OCI-M2 (cell line): Measurements from ENCODE around the gene GAS2L1.

Experiments used
- DNase-seq: peaks from one replicate; lab custom pipeline; 2025; ENCODE audit not compliant: unreplicated experiment; lab: John Stamatoyannopoulos, UW

The GAS2L1 gene

DNA sequence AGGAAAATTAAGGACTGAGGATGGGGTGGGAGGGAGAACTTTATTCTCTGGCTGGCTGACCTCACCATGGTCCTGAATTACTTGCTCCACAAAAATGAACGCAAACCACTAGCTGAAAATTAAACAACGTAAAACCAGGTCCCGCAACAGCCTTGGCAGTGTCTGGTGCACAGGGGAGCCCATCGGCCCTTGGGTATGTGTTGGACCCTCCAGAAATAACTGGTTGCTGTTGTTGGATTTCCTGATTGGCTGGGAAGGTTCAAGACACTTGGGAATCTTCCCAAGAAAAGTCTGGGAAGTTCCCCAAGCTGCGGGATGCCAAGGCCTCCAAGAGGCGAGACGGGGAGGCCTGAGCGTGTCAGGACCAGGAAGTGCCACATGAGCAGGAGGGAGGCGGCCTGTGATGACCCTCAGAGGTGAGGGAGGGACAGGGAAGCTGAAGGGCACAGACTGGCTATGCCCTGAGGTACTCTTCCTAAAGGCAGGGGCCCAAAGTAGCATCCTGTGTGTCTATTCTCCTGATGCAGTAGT, 19.4 kb downstream of the GAS2L1 start:
- DNase-seq, result no peak

DNA sequence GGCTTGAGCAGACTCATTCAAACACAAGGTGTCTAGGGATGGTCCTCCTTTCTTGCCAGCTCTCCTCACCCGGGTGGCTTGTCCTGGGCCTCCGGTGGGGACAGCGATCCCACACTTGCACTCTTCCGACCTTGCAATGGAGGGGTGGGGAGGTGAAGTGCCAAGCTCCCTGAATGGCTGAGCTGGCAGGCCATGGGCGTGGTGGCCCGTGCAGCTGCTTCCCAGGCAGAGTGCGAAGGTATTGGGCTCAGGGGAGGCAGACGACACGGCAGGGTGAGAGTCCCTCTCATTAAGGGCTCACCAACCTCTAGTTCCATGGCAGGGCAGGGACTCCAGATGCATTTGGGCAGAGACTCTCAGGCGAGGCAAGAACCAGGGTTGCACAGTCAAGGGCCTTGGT, 20.0 kb downstream of the GAS2L1 start:
- no peak for DNase-seq

DNA sequence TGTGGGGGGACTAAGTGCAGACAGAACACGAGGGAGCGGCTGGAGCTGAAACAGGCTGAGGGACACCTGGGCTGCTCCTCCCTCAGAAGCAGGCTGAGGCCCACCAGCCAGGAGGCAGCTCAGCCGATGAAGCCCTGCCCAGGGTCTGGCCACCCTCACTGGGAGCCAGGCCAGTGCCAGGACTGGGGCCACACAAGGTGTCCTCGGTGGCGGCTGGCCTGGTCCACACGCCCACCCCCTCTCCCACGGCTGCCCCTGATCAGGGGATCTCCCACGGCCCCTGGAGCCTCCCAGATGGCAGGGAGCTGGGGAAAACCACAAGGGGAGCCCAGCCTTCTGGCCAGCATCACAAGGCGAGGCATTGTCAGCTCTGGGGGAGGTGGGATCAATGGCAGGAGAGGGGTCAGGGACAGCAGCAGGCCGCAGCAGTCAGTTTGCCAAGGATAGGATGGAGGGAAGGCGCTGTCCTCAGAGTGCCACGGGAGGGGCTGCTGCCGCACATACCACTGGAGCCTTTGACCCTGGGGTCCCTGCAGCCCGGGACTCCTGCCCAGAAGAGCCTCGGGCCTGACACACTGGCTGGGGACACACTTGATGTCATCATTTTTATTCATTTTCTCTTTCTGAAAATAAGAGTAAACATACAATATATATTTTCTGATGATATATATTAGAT, 20.8 kb downstream of the GAS2L1 start:
- DNase-seq, result no peak

DNA sequence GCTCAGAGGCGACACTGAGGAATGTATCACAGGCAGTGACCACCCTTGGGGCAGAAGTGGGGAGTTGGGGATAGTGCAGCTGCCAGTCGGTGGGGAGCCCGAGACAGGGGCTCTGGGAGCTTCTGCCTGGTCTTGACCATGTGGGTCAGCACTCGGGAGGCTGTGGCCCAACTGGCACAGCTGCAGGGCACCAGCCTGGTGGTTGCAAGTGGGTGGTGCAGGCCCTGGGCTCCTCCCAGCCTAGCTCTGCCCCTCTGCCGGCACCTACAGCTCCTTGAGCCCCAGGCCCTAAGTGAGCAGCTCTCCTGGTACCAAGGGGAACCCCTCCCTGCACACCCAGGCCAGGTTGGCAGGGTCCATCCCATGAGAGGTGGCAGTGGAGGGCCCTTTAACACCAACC, 21.6 kb downstream of the GAS2L1 start:
- DNase-seq, result no peak

- DNase-seq, result no peak
Measured at GRCh38 chr22:29328566-29329500, 22.4 kb downstream of the GAS2L1 start.

DNA sequence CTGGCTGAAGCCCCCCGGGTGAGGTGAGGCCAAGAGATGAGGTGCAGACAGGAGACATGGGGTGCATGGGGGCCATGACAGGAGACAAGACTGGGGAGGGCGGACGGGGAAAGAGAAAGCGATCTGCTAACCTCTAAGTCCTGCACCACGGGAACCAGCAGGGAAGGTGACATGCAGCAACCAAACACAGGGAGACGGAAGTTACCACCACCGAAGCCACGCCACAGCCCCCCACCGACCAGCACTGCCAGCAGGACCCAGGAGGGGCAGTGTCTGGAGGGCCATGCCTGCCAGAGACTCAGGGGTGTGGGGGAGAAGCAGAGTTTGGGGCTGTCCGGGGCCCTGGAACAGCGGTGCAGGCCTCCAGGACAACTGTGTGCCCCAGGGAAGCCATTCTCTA, 23.1 kb downstream of the GAS2L1 start:
- DNase-seq, result no peak

- DNase-seq, result no peak
Measured at GRCh38 chr22:29330291-29330690, 23.8 kb downstream of the GAS2L1 start.

- no peak for DNase-seq
Measured at GRCh38 chr22:29330753-29331152, 24.3 kb downstream of the GAS2L1 start.

DNA sequence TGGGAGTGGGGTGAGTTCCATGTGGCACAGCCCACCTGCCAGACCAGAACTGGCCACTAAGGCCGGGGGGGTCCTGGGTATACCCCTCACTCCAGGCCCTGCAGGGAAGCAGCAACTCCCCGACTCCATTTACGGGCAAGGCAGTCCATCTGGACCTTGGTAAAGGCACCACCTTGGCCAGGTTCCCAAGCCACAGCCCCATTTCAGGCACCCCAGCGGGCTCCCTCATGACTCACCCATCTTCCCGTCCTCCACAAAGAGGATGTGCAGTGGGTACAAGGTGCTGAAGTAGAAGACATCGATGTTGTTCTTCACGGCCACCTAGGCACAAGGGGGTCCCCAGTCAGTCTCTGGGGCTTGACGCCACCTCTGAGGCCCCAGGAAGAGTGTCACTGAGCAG, 24.8 kb downstream of the GAS2L1 start:
- DNase-seq, result no peak

DNA sequence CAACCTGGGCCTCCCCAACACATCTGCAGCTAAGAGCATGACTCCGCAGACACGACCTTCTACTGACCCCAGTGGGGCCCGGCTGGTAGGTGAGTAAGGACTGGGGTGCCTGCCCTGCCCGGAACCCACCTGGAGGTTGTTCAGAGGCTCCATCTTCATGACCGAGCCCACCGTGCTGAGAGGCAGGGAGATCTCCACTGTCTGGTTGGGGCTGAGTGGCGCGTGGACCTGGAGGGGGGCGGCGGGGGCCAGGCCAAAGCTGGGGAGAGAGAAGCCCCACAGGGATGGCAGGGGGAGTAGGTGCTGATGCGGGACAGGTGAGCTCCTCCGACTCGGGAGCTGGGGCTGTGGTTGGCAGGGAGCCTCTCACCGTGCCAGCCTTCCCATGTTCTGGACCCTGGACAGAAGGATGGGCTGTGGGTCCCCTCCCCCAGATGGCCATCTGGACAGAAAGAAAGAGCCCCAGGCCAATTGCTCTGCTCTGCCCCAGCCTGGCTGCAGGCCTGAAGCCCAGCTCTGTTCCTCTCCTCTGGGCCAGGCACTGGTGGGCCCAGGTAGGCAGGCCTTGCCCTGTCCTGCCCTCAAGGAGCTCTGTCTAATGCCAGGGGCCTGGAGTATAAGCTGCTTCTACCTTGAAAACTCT, 25.3 kb downstream of the GAS2L1 start:
- DNase-seq, result no peak

DNA sequence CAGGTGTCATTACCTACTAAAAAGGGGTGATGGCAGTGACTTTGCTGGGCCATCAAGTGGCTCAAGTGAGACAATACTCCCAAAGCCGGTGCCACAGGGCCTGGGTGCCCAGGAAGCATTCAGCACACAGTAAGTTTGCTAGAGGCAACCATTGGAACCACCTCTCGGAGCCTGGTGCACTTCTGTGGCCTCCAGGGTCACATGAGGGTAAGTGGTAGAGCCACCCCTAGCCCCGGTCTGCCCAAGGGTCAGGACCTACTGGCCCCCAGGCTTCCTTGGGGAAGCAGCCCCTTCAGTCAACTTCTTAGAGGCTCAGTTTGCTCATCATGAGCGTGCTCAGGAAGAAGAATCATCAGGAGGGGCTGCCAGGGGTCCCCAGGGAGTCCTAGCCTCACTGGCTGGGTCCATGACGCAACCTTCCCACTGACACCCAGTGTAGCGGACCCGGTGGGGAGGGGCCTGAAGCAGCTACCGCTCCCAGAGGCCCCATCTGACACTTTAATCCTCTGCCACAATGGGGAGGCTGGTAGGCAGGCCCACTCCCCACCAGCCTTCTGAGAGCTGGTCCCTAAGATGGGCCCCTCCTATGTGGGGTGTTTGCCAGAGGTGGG, 26.5 kb downstream of the GAS2L1 start:
- no peak for DNase-seq

- no peak for DNase-seq
Measured at GRCh38 chr22:29334148-29334547, 27.7 kb downstream of the GAS2L1 start.

GRCh38 chr22:29334696-29335344, 28.4 kb downstream of the GAS2L1 start:
- DNase-seq, result no peak

- no peak for DNase-seq
Measured at GRCh38 chr22:29335656-29336055, 29.2 kb downstream of the GAS2L1 start.

- no peak for DNase-seq
Measured at GRCh38 chr22:29336751-29337490, 30.5 kb downstream of the GAS2L1 start.

- DNase-seq, result no peak
Measured at GRCh38 chr22:29337631-29338284, 31.3 kb downstream of the GAS2L1 start.

- DNase-seq, result no peak
Measured at GRCh38 chr22:29338398-29338797, 31.9 kb downstream of the GAS2L1 start.

DNA sequence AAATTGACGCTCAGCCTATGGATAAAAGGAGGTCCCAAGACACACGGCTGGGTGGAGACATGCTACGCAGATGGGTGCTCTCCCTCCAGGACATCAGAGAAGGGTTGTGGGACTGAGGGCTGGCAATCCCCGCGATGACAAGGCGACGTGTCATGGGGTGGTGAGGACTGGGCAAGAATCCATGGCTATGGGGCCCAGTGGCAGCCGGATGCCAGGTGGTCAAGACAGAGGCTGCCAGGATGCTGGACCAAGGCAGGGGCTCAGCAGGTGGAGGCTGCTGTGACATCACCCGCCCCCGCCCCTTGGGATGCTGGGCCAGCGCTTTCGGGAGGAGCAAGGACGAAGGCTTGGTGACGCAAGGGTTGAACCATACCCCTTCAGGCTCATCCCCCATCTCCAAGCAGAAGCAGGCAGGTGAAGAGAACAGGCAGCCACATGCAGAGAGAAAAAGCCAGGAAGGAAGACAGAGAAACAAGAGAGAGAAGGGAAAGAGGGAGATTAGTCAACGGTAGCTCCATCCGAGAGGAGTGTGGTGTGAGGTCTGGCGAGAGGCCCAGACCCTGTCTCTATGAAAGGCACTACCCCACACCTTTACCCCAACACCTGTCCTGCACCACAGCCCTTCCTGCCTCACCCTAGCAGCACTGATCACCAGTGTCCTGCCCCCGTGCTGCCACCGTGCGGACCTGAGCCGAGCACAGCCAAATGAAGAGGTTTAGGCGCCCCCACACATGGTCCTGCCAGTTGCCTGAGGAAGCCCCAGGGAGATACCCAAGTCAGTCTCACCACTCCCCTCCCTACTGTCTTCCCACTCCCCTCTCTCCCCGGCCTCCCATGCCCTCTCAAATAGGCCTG, 33.2 kb downstream of the GAS2L1 start:
- no peak for DNase-seq

DNA sequence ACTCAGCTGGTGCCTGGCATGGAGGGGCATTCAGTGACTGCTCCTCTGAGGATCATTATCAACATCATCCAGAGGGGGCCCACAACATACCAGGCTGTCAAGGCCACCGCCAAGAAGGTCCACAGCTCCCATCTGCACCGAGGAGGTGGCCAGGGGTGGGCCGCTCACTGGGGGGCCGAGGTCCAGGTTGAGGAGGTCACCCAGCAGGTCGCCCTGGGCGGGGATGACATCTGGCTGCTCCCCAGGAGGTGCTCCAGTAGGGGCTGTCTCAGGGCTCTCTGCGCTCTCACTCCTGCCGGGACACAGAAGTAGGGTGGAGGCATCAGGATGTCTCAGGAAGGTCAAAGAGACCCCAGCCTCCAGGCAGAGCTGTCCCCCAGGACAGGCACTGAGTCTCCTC, 34.1 kb downstream of the GAS2L1 start:
- DNase-seq, result no peak
